Ovary (tissue), 3 donors: Measurements from ENCODE around the gene CHST6.

Source experiments
- EP300 ChIP-seq: sonication (generic); formaldehyde crosslinking; IDR thresholded peaks from one replicate; pipeline ENCODE4 v1.6.1; 2017; ENCODE audit warnings: antibody characterized with exemption
- POLR2A ChIP-seq: fragments of 450-650 bp; IDR thresholded peaks from one replicate; pipeline ENCODE4 v1.6.1; 2017; ENCODE audit warnings: antibody characterized with exemption, mild to moderate bottlenecking, moderate library complexity
- TF ChIP-seq, protein P1 (sequence below), 3 donors: fragments of 450-650 bp in 2 of 3; fragments of 200-600 bp in 1 of 3; IDR thresholded peaks; one replicate each; pipeline versions ENCODE4 v1.5.1 to v1.8.0; 2016 to 2022; ENCODE audit warnings: antibody characterized with exemption in 3 of 3, mild to moderate bottlenecking in 1 of 3
- donor health status: DM: no; HTN: no; CAD: no.

GRCh38 chr16:75506574-75506973 is 11.3 kb upstream of the CHST6 start:
- TF ChIP-seq, protein P1, sequence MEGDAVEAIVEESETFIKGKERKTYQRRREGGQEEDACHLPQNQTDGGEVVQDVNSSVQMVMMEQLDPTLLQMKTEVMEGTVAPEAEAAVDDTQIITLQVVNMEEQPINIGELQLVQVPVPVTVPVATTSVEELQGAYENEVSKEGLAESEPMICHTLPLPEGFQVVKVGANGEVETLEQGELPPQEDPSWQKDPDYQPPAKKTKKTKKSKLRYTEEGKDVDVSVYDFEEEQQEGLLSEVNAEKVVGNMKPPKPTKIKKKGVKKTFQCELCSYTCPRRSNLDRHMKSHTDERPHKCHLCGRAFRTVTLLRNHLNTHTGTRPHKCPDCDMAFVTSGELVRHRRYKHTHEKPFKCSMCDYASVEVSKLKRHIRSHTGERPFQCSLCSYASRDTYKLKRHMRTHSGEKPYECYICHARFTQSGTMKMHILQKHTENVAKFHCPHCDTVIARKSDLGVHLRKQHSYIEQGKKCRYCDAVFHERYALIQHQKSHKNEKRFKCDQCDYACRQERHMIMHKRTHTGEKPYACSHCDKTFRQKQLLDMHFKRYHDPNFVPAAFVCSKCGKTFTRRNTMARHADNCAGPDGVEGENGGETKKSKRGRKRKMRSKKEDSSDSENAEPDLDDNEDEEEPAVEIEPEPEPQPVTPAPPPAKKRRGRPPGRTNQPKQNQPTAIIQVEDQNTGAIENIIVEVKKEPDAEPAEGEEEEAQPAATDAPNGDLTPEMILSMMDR (IDR thresholded peaks at IDR 0.05) = no peak
- TF ChIP-seq POLR2A (no peak), EP300 (no peak)
